Stomach (tissue), 9 donors: ENCODE measurements around the gene SCUBE3. TPM values are rescaled to one million over a fixed set of nuclear protein-coding genes. Genes with fewer than 3 reads are reported as not detected.

Source experiments
- DNase-seq, 2 donors: peaks; one replicate each; pipeline versions ENCODE4 v3.0.0 to v3.0.0-alpha.2; 2013 to 2019
- H3K27ac ChIP-seq, 5 donors: fragments of 200-600 bp in 4 of 5; sonication (generic) in 4 of 5; one replicate each; pipeline ENCODE4 v1.5.1; 2013 to 2019; ENCODE audit warnings: mild to moderate bottlenecking in 1 of 5, moderate library complexity in 1 of 5
- H3K27me3 ChIP-seq, 3 donors: fragments of 200-600 bp; sonication (generic); one replicate each; pipeline ENCODE4 v1.5.1; 2017 to 2019; ENCODE audit warnings: mixed run types in 1 of 3
- H3K36me3 ChIP-seq, 4 donors: fragments of 200-600 bp; sonication (generic); 1 replicate in 3 of 4; 2 replicates in 1 of 4; pipeline ENCODE4 v1.5.1; 2016 to 2019
- H3K4me1 ChIP-seq, 4 donors: fragments of 200-600 bp; sonication (generic); one replicate each; pipeline ENCODE4 v1.5.1; 2016 to 2019
- H3K4me3 ChIP-seq, 4 donors: fragments of 200-600 bp; sonication (generic) in 3 of 4; one replicate each; pipeline ENCODE4 v1.5.1; 2016 to 2019; ENCODE audit warnings: mild to moderate bottlenecking in 1 of 4
- H3K9me3 ChIP-seq, 4 donors: fragments of 200-600 bp; sonication (generic); one replicate each; pipeline ENCODE4 v1.5.1; 2016 to 2019
- EP300 ChIP-seq: sonication (generic); formaldehyde crosslinking; IDR thresholded peaks from one replicate; pipeline ENCODE4 v1.6.1; 2017; ENCODE audit warnings: antibody characterized with exemption
- POLR2A ChIP-seq, 4 donors: fragments of 450-650 bp; IDR thresholded peaks; one replicate each; pipeline ENCODE4 v1.6.1; 2016; ENCODE audit warnings: antibody characterized with exemption in 4 of 4, control low read depth in 2 of 4, mild to moderate bottlenecking in 1 of 4, moderate library complexity in 1 of 4
- POLR2AphosphoS5 ChIP-seq, 3 donors: sonication (generic); formaldehyde crosslinking; IDR thresholded peaks; one replicate each; pipeline ENCODE4 v1.6.1; 2016; ENCODE audit warnings: antibody characterized with exemption in 3 of 3
- WGBS, 5 donors: extraction: QIAGEN DNeasy Blood & Tissue Kit in 3 of 5; methylation state at CpG; one replicate each; pipeline versions ENCODE4 v1.1.5 to v1.1.7; 2013 to 2018; 5-methylcytosine and 5-hydroxymethylcytosine counted together
- intact Hi-C: fragments of 100-400 bp; cut with DNase I; formaldehyde crosslinking; loops from one replicate; pipeline ENCODE4 v1.15.1; 2023; ENCODE audit warnings: low total_unique reads
- polyA plus RNA-seq, 3 donors: library from polyadenylated mRNA; stranded (reverse); fragments of 200-250 nt; gene quantifications; one replicate each; pipeline ENCODE4 v1.2.3, GENCODE V29; 2013
- total RNA-seq, 5 donors: library from RNA; depleted of rRNA; stranded (reverse); fragments of >200 nt; gene quantifications; one replicate each; pipeline versions ENCODE4 v1.1.0 to v1.2.3, GENCODE V29; 2014 to 2016
- TF ChIP-seq, protein P1 (sequence below), 7 experiments: fragments of 450-650 bp in 4 of 7; fragments of 200-600 bp in 3 of 7; sonication (generic) in 3 of 7; IDR thresholded peaks; one replicate each; pipeline ENCODE4 v1.5.1; 2016 to 2019; ENCODE audit warnings: antibody characterized with exemption in 7 of 7, control low read depth in 2 of 7, mild to moderate bottlenecking in 1 of 7
- donor health status: healthy with polysubstance abuse.
- donor health status: Bipolar disorder and iron deficiency.
- donor health status: healthy.

The SCUBE3 gene
- total and polyA plus RNA-seq, 8 donors: 0.15 to 2.3 (median 0.31) TPM; not detected in 1

DNA sequence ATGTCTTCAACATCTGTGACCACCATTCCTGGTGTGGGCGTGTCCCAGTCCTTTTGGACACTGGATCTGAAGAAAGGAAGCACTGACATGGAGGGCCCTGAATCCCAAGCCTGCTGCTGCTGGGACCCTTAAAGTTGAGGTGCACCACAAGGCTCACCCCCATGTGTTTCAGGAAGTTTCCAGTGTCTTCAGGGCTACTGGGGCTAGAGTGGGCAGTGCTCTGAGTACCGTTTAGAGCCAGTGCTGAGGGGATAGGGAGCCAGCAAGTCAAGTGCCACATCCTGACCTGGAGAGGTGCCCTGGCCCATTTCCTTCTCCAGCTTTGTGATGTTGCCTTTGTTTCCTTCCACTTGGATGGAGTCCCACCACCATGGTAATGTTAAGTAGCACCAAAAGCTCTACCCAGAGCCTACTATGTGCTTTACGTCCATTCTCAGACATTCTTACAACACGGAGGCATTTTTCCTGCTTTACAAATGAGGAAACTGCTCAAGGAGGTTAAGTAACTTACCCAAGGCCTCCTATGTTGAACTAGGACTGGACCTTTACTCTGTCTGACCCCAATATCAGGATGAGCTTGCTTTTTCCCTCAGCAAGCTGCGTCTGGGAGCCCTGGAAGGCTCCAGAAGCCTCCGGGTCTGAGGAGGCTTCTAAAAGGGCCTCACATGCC lies 83.3 kb downstream of the SCUBE3 start:
- intact Hi-C loops: loop anchor here (5.0 kb wide), 1 partner anchor 155 kb away; the partner anchor contains the start of gene FANCE
- Histone ChIP-seq H3K4me3 (peak overlapping the region in 3 of 4 donors; percentile 52 to 56 (median 52)), H3K36me3 (peaks cover 23 to 46% (median 39%) of the 10 kb centered on the region in 4 donors), H3K27me3 (no peaks in the 10 kb centered on the region), H3K9me3 (no peaks in the 10 kb centered on the region), H3K27ac (peak overlapping the region; percentile 62 to 90 (median 82)), H3K4me1 (peaks cover 6 to 53% (median 34%) of the 10 kb centered on the region in 4 donors)
- DNase-seq: no peak
- 36 to 58% (median 46%) methylated on average over 6 of the region's 6 CpGs for WGBS, 5 donors
- TF ChIP-seq EP300 (no peak), POLR2AphosphoS5 (IDR thresholded peaks at IDR 0.05) (no peak), POLR2A (IDR thresholded peaks at IDR 0.05) (no peak)
- TF ChIP-seq, protein P1, sequence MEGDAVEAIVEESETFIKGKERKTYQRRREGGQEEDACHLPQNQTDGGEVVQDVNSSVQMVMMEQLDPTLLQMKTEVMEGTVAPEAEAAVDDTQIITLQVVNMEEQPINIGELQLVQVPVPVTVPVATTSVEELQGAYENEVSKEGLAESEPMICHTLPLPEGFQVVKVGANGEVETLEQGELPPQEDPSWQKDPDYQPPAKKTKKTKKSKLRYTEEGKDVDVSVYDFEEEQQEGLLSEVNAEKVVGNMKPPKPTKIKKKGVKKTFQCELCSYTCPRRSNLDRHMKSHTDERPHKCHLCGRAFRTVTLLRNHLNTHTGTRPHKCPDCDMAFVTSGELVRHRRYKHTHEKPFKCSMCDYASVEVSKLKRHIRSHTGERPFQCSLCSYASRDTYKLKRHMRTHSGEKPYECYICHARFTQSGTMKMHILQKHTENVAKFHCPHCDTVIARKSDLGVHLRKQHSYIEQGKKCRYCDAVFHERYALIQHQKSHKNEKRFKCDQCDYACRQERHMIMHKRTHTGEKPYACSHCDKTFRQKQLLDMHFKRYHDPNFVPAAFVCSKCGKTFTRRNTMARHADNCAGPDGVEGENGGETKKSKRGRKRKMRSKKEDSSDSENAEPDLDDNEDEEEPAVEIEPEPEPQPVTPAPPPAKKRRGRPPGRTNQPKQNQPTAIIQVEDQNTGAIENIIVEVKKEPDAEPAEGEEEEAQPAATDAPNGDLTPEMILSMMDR (IDR thresholded peaks at IDR 0.05): no peak

DNA sequence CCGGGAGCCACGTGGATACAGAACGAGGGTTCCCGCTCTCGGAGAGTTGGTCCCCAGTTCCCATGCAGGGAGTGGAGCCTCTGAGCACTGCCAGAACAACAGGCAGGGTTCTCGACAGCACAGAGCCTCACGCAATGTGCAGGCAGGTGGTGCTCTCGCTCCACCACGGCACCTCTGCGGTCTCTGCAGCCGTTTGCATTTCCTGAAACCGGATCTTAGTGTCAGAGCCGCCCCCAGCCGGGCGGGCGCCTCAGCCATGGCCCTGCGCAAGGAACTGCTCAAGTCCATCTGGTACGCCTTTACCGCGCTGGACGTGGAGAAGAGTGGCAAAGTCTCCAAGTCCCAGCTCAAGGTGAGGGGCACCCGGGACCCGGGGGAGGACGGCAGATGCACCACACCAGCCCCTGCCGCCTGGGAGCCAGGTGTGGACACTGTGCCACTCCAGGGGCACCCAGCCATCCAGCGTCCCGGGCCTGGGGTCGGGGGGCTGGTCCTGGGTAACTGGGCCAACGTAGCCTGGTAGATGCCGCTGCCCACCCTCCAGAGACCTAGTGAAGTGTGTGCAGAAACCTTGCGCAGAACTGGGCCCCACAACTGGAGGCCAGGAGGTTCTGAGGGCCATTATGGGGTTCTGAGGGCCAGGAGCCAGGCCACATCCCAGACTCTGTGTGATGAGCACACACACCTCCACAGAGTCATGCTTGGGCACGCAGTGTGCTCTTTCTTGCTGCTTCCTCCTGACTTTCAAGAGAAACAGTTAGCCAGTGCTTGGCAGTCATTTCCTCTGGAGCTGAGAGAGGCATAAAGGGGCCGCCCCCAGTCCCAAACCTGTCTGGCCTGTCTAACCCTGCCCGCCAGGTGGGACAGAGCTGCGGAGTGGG lies 84.1 kb downstream of the SCUBE3 start, which contains the start of gene DEF6:
DEF6 (plus strand) TSS at position 218 of the 881 bp plus-strand sequence; CDS start at position 257, 39 bp downstream.
- TF ChIP-seq, protein P1 (IDR thresholded peaks at IDR 0.05): peak in 5 of 7 experiments; percentile 54 to 96 (median 76)
- TF ChIP-seq EP300: no peak
- TF ChIP-seq POLR2A (IDR thresholded peaks at IDR 0.05): no peak
- TF ChIP-seq POLR2AphosphoS5 (IDR thresholded peaks at IDR 0.05): peak in 2 of 3 donors; percentile 76 to 93
- WGBS, 5 donors: 9 to 17% (median 15%) methylated on average over 33 to 35 of the region's 35 CpGs
- H3K27me3 ChIP-seq: no peaks in the 10 kb centered on the region
- H3K9me3 ChIP-seq: no peaks in the 10 kb centered on the region
- intact Hi-C loops: loop anchor here (5.0 kb wide), 1 partner anchor 154 kb away; the partner anchor contains the start of gene FANCE
- peaks cover 12 to 60% (median 38%) of the 10 kb centered on the region in 4 donors for H3K4me1 ChIP-seq
- H3K27ac ChIP-seq: peak within 1 kb of the TSS; percentile 81 to 90 (median 82)
- peak; percentile 92 to 96 for DNase-seq
- peak within 1 kb of the TSS; percentile 47 to 56 (median 52) for H3K4me3 ChIP-seq
- H3K36me3 ChIP-seq: peaks cover 16 to 38% (median 31%) of the 10 kb centered on the region in 4 donors

DNA sequence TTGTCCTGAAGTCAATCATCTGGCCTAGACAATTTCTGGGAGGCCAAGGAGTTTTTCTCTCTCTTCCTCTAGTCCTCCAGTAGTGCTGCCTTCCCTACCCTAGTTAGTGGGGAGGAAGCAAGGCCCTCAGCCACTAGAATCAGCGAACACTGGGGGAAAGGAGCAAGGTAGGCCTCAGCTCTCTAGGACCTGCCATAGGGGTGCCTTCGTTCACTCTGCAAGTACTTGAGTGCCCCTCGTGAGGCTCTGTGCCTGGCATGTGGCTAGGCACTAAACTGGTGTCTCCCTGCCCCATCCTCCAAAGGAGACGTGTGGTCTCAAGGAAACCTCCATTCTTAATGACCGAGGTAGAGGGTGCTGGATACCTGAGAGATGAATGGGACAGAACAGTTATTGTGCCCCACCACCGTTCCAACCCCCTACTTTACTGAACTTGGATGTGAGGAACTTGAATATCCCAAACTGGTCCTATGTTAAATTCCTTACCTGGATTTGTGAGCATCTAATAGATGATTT lies 84.9 kb downstream of the SCUBE3 start:
- Histone ChIP-seq H3K27ac (peak overlapping the region in 4 of 5 donors; percentile 81 to 90 (median 83)), H3K27me3 (no peaks in the 10 kb centered on the region), H3K9me3 (no peaks in the 10 kb centered on the region), H3K4me3 (peak overlapping the region; percentile 47 to 56 (median 52)), H3K4me1 (peaks cover 18 to 68% (median 39%) of the 10 kb centered on the region in 4 donors), H3K36me3 (peaks cover 16 to 30% (median 23%) of the 10 kb centered on the region in 4 donors)
- intact Hi-C loops: loop anchor here (5.0 kb wide), 1 partner anchor 154 kb away; the partner anchor contains the start of gene FANCE
- DNase-seq: no peak
- no peak for TF ChIP-seq EP300
- TF ChIP-seq, protein P1 (IDR thresholded peaks at IDR 0.05): no peak
- no peak for TF ChIP-seq POLR2A (IDR thresholded peaks at IDR 0.05)
- TF ChIP-seq POLR2AphosphoS5 (IDR thresholded peaks at IDR 0.05): no peak
- 70 to 86% (median 81%) methylated on average over 6 of the region's 6 CpGs for WGBS, 5 donors
